Colonic mucosa (tissue), 4 donors: Measurements from ENCODE around the gene NUDCD3. TPM values are rescaled to one million over a fixed set of nuclear protein-coding genes. Genes with fewer than 3 reads are reported as not detected.
"Not testable (repeated sequence)": the region's sequence is repeated elsewhere in the genome, so short reads cannot be mapped to it uniquely, and the experiment has no call there.

Source experiments
- DNase-seq: peaks from one replicate; pipeline ENCODE4 v3.0.0-alpha.2; 2020
- H3K27ac ChIP-seq: fragments of 200-600 bp; one replicate; pipeline ENCODE4 v1.8.0; 2021
- H3K27me3 ChIP-seq: fragments of 200-600 bp; one replicate; pipeline ENCODE4 v1.8.0; 2021
- H3K36me3 ChIP-seq: fragments of 200-600 bp; one replicate; pipeline ENCODE4 v1.8.0; 2021
- H3K4me1 ChIP-seq: fragments of 200-600 bp; one replicate; pipeline ENCODE4 v1.8.0; 2021; ENCODE audit warnings: mild to moderate bottlenecking
- H3K4me3 ChIP-seq: fragments of 200-600 bp; one replicate; pipeline ENCODE4 v1.8.0; 2021
- H3K9ac ChIP-seq, 2 donors: one replicate each; pipeline ENCODE4 v1.7.0; 2013; ENCODE audit warnings: control low read depth in 2 of 2, low read depth in 2 of 2, low read length in 2 of 2
- H3K9me3 ChIP-seq: fragments of 200-600 bp; one replicate; pipeline ENCODE4 v1.8.0; 2021
- intact Hi-C: fragments of 100-400 bp; cut with DNase I; formaldehyde crosslinking; loops from one replicate; pipeline ENCODE4 v1.14.1; 2022
- total RNA-seq, 2 donors: library from RNA; stranded (reverse); fragmentation: NEBNext Ultra II Directional in 1 of 2; extraction: Animal tissue kit (Norgen Biotek cat#: 25700) in 1 of 2; gene quantifications; one replicate each; pipeline ENCODE4 v1.2.1, GENCODE V29; 2021
- TF ChIP-seq, protein P1 (sequence below): fragments of 200-600 bp; IDR thresholded peaks from one replicate; pipeline ENCODE4 v1.8.0; 2022; ENCODE audit warnings: antibody characterized with exemption, mild to moderate bottlenecking
- donor health status: healthy.
- donor health status: DM: no; HTN: no; CAD: no.
- donor health status: DM: no; HTN: no; CAD: no.

NUDCD3 gene
- total RNA-seq, 2 donors from 2014 or later, result 77.7 to 105 TPM

DNA sequence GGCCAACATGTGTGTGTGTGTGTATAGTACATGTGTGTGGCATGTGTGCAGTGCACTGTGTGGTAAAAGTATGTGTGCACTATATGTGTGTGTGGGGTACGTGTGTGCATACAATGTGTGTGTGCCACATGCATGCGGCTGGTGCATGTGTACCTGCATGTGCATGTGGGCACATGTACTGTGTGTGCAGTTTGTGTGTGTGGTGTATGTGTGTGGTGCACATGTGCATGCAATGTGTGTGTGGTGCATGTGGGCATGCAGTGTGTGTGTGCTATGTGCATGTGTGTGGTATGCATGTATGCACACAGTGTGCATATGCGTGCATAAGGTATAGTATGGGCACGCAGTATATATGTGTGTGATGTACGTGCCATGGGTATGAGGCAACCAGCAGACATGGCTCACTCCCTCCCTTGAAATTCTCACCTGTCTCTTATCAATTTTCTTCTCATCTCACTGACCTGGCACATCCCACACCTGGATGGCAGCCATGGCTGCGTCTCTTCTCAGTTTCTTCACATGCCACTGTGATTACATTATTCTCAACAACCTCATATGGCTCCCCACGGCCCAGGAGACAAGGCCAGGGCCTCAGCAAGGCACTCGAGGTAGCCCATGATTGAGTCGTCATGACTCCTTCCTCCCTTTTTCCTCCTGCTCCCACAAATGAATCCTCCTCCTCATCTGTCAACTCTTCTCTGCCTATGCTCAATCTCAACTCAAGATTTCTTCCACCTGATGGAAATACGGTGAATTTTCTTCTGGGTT is 57.0 kb downstream of the NUDCD3 start:
- H3K9ac ChIP-seq, result no peak overlapping the region
- H3K27me3 ChIP-seq, result no peaks in the 10 kb centered on the region
- no peak overlapping the region for H3K4me3 ChIP-seq
- TF ChIP-seq, protein P1, sequence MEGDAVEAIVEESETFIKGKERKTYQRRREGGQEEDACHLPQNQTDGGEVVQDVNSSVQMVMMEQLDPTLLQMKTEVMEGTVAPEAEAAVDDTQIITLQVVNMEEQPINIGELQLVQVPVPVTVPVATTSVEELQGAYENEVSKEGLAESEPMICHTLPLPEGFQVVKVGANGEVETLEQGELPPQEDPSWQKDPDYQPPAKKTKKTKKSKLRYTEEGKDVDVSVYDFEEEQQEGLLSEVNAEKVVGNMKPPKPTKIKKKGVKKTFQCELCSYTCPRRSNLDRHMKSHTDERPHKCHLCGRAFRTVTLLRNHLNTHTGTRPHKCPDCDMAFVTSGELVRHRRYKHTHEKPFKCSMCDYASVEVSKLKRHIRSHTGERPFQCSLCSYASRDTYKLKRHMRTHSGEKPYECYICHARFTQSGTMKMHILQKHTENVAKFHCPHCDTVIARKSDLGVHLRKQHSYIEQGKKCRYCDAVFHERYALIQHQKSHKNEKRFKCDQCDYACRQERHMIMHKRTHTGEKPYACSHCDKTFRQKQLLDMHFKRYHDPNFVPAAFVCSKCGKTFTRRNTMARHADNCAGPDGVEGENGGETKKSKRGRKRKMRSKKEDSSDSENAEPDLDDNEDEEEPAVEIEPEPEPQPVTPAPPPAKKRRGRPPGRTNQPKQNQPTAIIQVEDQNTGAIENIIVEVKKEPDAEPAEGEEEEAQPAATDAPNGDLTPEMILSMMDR, result no peak
- DNase-seq, result no peak
- H3K27ac ChIP-seq, result no peak overlapping the region
- no peaks in the 10 kb centered on the region for H3K4me1 ChIP-seq
- intact Hi-C loops, result no loop called here
- H3K9me3 ChIP-seq, result no peaks in the 10 kb centered on the region
- no peaks in the 10 kb centered on the region for H3K36me3 ChIP-seq

DNA sequence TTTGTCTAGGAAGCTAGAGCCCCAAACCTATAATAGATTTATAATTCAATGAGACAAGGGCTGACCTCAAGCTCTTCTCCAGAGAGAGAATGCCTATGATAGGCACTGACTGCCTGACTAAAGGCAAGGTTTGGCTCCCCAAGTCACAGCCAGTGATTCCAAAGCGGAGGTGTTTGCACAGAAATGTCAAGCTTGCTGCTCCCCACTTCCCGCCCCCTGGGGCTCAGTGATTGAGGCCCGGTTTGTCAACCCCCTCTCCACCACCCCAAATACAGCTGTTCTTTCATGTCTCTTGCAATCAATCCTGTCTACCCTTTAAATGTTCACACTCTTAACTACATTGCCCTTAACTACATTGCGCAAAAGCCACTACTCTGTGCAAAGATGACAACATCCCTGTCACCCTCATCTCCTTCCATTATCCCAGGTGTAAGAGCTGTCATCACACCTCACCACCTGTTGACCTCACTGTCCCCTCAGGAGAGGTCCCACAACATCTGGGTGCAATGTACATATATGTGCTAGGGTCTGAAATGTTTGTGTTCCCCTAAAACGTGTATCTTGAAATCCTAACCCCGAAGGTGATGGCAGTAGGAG is 58.0 kb downstream of the NUDCD3 start:
- H3K27me3 ChIP-seq, result no peaks in the 10 kb centered on the region
- no peak overlapping the region for H3K9ac ChIP-seq
- intact Hi-C loops, result no loop called here
- no peaks in the 10 kb centered on the region for H3K9me3 ChIP-seq
- no peak overlapping the region for H3K4me3 ChIP-seq
- DNase-seq, result no peak
- no peak overlapping the region for H3K27ac ChIP-seq
- H3K4me1 ChIP-seq, result no peaks in the 10 kb centered on the region
- TF ChIP-seq, protein P1, result no peak
- no peaks in the 10 kb centered on the region for H3K36me3 ChIP-seq

DNA sequence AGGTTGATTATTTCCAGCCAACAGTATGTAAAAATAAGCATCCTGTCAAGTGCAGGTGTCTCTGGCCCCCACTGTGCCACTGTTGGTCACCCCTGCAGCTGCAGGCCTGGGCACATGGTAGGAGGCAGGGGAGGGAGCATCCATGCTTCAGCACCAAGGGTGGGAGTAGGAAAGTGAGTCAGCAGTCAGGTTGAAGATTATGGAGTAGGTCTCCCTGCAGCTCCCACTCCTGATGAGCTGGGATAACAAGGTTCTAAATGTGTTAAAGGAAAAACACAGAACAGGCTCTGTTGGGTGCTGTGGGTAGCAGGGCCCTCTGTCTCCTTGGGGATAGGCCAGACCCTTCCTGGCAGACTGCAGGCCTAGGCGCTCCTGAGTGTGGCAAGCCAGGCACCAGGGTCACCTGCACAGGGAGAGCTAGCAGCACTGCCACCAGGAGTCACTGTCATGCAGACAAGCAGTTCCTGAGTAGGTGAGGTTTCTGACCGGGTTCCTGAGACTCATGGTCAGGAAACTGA is 59.3 kb downstream of the NUDCD3 start:
- intact Hi-C loops, result no loop called here
- Histone ChIP-seq H3K9me3 (no peaks in the 10 kb centered on the region), H3K4me3 (no peak overlapping the region), H3K27me3 (no peaks in the 10 kb centered on the region), H3K27ac (no peak overlapping the region), H3K36me3 (no peaks in the 10 kb centered on the region), H3K4me1 (no peaks in the 10 kb centered on the region), H3K9ac (no peak overlapping the region)
- TF ChIP-seq, protein P1, result no peak
- no peak for DNase-seq

DNA sequence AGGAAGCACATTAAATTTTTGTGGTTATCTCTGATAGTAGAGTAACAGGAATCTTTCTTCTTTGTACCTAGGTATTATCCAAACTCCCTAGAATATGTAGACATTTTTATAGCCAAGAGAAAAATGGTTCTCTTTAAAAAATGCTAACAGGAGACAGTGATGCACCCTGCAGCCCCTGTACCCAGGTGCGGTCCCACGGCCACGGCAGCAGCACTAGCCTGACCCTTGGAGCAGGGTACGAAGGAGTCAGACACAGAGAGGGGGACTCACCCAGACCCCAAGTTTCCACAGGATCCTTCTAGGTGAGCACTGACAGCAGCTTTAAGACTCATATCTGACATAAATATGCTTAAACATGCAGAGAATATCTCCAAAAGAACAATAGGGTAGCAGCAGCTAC is 60.4 kb downstream of the NUDCD3 start:
- Histone ChIP-seq H3K9me3 (no peaks in the 10 kb centered on the region), H3K27ac (no peak overlapping the region), H3K4me1 (no peaks in the 10 kb centered on the region), H3K9ac (no peak overlapping the region), H3K36me3 (no peaks in the 10 kb centered on the region), H3K4me3 (no peak overlapping the region), H3K27me3 (no peaks in the 10 kb centered on the region)
- TF ChIP-seq, protein P1, result no peak
- intact Hi-C loops, result no loop called here
- DNase-seq, result no peak

DNA sequence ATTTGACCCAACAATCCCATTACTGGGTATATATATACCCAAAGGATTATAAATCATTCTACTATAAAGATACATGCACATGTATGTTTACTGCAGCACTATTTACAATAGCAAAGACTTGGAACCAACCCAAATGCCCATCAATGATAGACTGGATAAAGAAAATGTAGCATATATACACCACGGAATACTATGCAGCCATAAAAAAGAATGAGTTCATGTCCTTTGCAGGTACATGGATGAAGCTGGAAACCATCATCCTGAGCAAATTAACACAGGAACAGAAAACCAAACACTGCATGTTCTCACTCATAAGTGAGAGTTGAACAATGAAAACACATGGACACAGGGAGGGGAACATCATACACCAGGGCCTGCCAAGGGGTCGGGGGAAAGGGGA is 65.7 kb downstream of the NUDCD3 start:
- H3K27me3 ChIP-seq, H3K9me3 ChIP-seq, H3K4me3 ChIP-seq, DNase-seq, intact Hi-C loops, H3K27ac ChIP-seq, H3K4me1 ChIP-seq, H3K36me3 ChIP-seq, H3K9ac ChIP-seq: not testable (repeated sequence)

DNA sequence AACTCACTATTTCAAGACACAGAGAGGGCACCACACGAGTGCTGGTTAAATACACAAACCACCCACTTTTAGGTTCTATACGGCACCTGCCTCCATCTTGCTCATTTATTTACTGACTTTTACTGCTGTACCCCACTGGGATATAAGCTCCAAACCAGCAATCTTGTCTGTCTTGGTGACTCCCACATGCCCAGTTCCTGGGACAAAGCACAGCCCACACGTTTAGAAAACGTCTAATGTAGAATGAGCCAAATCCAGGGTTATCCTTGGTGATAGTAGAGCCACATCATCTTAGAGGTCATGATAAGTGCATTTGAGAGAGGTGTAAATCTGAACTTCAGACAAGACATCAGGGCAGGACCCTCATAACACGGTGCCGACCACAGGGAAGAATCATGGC is 73.5 kb downstream of the NUDCD3 start:
- Histone ChIP-seq H3K27ac (no peak overlapping the region), H3K4me1 (no peaks in the 10 kb centered on the region), H3K9ac (no peak overlapping the region), H3K4me3 (no peak overlapping the region), H3K27me3 (no peaks in the 10 kb centered on the region), H3K36me3 (no peaks in the 10 kb centered on the region), H3K9me3 (no peaks in the 10 kb centered on the region)
- DNase-seq, result no peak
- intact Hi-C loops, result no loop called here
- TF ChIP-seq, protein P1, result no peak
